ENCODE measurements around the gene ABCC12.

DNA sequence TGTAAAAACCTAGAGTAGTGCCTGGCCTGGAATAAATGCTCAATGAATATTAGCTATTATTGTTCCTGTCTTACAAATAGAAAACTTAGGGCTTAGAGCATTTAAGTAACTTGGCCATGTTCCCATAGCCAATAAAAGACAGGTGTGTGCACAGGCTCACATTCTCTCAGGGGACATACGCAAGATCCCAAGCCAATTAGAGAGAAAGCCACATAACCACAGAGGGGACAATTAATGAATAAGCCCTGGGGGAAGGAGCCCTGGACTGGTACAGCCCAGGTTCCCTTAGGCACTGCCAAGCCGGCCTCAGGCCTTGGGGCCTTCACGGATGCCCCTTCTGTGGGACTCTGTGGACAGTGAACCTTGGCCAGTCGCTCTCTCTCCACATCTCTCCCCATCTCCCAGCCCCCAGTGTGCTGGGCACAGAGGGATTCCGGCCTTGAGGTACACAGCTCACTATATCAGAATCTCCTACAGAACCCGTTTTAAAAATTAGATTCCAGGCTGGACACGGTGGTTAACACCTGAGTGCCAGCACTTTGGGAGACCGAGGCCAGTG, 27.3 kb upstream of the ABCC12 start:
- TF ChIP-seq TAF1 (IDR thresholded peaks at IDR 0.05; ENCODE audit: low read depth, low read length) (no peak), POLR2A (IDR thresholded peaks at IDR 0.05; ENCODE audit: low read depth, low read length) (no peak), POU2F2 (IDR thresholded peaks at IDR 0.05; ENCODE audit: low read depth, low read length) (no peak), SPI1 (IDR thresholded peaks at IDR 0.05; ENCODE audit: low read depth, low read length) (no peak), POLR2AphosphoS5 (IDR thresholded peaks at IDR 0.05; ENCODE audit: low read depth, low read length) (no peak)
